22Rv1 (cell line): ENCODE measurements around the gene ZNF71.

Experiments used
- H3K27ac ChIP-seq: fragments of 450-650 bp; 2 replicates; pipeline ENCODE4 v1.5.1; 2017
- ZFX ChIP-seq: fragments of 450-650 bp; IDR thresholded peaks from 2 replicates; pipeline ENCODE4 v1.6.1; 2017; ENCODE audit warnings: antibody characterized with exemption, borderline replicate concordance
- TF ChIP-seq, protein P1 (sequence below): fragments of 450-650 bp; IDR thresholded peaks from 2 replicates; pipeline ENCODE4 v1.5.1; 2017; ENCODE audit warnings: mild to moderate bottlenecking

ZNF71 gene

DNA sequence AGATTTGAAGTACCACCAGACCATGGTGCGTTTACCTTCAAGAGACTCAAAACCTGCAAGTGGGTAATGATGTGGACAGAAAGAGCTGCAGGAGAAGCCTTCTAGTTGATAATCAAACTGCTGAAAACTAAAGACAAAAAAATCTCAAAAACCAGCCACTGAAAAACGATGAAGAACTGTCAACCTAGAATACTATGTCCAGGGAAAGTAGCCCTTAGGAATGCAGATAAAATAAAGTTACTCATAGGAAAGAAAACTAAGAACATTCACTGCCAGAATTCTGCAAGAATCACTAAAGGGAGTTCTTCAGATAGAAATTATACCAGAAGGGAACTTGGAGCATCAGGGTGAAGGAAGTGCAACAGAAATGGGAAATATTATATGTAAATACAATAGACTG is 22.5 kb upstream of the ZNF71 start:
- TF ChIP-seq, protein P1, sequence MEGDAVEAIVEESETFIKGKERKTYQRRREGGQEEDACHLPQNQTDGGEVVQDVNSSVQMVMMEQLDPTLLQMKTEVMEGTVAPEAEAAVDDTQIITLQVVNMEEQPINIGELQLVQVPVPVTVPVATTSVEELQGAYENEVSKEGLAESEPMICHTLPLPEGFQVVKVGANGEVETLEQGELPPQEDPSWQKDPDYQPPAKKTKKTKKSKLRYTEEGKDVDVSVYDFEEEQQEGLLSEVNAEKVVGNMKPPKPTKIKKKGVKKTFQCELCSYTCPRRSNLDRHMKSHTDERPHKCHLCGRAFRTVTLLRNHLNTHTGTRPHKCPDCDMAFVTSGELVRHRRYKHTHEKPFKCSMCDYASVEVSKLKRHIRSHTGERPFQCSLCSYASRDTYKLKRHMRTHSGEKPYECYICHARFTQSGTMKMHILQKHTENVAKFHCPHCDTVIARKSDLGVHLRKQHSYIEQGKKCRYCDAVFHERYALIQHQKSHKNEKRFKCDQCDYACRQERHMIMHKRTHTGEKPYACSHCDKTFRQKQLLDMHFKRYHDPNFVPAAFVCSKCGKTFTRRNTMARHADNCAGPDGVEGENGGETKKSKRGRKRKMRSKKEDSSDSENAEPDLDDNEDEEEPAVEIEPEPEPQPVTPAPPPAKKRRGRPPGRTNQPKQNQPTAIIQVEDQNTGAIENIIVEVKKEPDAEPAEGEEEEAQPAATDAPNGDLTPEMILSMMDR: no peak
- TF ChIP-seq ZFX: no peak

DNA sequence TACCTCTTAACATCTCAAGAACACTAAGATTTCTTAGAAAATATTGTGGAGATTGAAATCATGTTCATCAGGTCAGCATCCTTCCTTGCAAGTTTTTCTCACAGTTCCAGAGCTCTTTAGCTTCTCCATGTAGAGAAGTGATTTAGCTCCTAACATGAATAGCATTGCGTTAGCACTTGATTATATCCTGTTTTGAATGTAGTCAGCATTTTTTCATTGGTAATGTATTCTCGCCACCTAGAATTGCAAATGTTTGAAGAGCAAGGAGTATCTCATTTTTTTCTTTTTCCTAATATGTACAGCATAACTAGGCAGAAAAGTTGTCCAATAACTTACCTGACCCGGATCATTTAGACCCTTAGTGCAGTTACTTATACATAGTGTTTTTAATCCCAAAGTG is 21.2 kb upstream of the ZNF71 start:
- H3K27ac ChIP-seq: no peak overlapping the region
- TF ChIP-seq, protein P1: no peak
- TF ChIP-seq ZFX: no peak

More for the DNA sequence above, 22.5 kb upstream of the ZNF71 start:
- no peak overlapping the region for H3K27ac ChIP-seq

GRCh38 chr19:56577719-56578602 is 17.1 kb upstream of the ZNF71 start:
- TF ChIP-seq, protein P1: no peak
- H3K27ac ChIP-seq: no peak overlapping the region

DNA sequence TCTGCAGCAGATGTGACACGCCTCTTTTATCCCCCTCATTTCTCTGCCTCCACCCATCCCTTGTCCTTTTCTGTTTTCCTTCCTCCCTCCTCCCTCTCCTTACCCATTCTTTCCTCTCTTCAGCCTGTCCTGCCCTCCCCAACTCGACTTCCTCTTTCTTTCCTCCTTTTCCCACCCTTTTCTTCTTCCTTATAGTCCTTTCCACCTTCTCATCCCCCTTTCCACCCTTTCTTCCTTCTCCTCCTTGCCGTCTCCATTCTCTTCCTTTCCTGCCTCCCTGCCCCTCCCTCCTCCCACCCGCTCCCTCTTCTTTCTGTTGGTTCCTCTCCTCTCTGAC is 688 bp upstream of the ZNF71 start:
- TF ChIP-seq ZFX: no peak
- TF ChIP-seq, protein P1: no peak
- no peak overlapping the region for H3K27ac ChIP-seq

DNA sequence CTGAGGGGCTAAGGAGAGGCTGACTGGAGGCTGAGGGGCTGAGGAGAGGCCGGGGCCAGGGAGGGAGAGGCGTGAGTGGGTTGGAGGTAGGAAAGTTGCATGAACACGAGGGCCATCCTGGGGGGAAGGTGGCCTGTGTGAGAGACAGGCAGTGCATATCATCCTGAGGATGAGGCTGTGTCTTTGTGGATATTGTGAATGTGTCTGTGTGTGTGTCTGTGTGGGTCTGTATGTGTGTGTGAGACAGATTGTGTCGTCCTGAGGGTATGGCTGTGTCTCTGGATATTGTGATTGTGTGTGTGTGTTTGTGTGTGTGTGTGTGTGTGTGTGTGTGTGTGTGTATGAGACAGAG is 422 bp downstream of the ZNF71 start:
- peak overlapping the region; percentile 37 for H3K27ac ChIP-seq
- TF ChIP-seq, protein P1: no peak
- no peak for TF ChIP-seq ZFX

DNA sequence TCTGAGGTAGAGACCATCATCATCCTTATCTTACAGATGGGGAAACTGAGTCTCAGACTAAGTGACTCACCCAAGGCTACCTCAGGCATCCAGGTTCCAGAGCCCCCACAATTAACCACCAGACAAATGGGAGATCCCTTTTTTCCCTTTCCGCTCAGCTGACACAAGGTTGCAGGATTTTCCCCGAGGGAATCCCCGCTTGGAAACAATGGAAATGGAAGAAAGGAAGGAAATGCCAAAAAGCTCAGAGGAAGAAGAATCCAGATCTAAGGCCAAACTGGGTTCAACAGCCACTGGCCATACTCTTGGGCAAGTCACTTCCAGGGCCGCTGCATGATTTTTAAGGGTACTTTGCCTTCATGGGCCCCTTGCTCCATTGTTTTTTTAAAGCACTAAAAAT is 1.6 kb downstream of the ZNF71 start:
- no peak for TF ChIP-seq ZFX
- no peak overlapping the region for H3K27ac ChIP-seq

DNA sequence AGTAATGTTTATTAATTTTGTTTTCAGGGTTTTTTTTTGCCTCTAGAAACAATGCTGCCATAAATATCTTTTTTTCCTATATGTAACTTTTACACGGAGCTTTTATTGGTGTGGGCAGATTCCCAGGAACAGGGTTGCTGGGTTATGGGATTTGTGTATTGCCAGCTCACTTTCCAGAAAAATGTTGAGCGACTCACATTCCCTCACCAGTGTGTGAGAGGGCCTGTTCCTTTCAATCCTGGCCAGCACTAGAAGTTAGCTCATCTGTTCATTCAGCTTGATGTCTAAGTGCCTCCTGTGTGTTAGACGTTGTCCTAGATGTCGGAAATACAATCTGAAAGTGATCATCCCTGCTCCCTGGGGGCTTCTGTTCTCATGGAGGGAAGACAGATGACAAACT is 2.6 kb downstream of the ZNF71 start:
- no peak for TF ChIP-seq ZFX
- TF ChIP-seq, protein P1: no peak

DNA sequence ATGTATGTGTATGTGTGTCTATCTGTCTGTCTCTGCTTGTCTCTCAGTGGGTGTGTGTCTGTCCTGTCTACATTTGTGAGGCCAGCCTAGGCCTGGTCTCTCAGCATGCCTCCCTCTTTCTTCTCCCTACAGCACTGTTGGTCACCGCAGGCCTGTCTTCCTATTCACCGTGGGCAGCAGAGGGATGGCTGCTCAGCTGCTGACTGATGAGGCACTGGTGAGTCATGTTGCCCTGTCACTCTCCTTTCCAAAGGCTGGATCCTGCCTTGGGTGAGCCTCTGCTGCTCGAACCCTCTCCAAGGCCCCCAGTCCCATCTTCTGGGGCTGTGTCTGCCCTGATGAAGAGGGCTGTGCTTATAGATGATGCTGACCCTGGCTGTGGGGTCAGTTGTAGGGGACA is 6.3 kb downstream of the ZNF71 start:
- no peak overlapping the region for H3K27ac ChIP-seq
- TF ChIP-seq, protein P1: no peak
- no peak for TF ChIP-seq ZFX

More for the DNA sequence above, 2.6 kb downstream of the ZNF71 start:
- no peak overlapping the region for H3K27ac ChIP-seq
